IMR-90 (cell line): ENCODE results near the gene FER1L5. TPM values are rescaled to one million over a fixed set of nuclear protein-coding genes. Genes with fewer than 3 reads are reported as not detected.

Experiments used
- ATAC-seq: fragments of 200-7000 bp; cut with Tn5 transposase; 2 replicates; pipeline ENCODE4 v1.9.1; 2020; ENCODE audit warnings: low read depth, mild to moderate bottlenecking, moderate library complexity
- BruUV-seq: library from RNA; stranded (reverse); fragments of 400-500 nt; replicated peaks from 2 replicates; lab custom pipeline; 2021; lab: Mats Ljungman, UMichigan
- CTCF ChIA-PET: fragments of 300-600 bp; formaldehyde crosslinking; extraction: SDS; loops from one replicate; lab custom pipeline; 2021; ENCODE audit warnings: antibody characterized with exemption; lab: Yijun Ruan, JAX
- POLR2A ChIA-PET: fragments of 300-600 bp; sonication (Branson Sonifier 250); formaldehyde crosslinking; loops from one replicate; lab custom pipeline; 2022; ENCODE audit warnings: antibody characterized with exemption; ENCODE audit not compliant: unreplicated experiment; lab: Charles Lee
- DNase-seq: peaks from one replicate; pipeline ENCODE4 v3.0.0; 2013
- H2AFZ ChIP-seq: replicated peaks from 2 replicates; pipeline ENCODE3; 2013; ENCODE audit warnings: low read length, mild to moderate bottlenecking; ENCODE audit not compliant: poor library complexity
- H2AK5ac ChIP-seq: 2 replicates; pipeline ENCODE4 v1.6.1; 2013; ENCODE audit warnings: low read depth, low read length, inconsistent platforms
- H2AK9ac ChIP-seq: replicated peaks from 2 replicates; pipeline ENCODE3; 2013; ENCODE audit warnings: mild to moderate bottlenecking, low read depth, low read length, moderate library complexity; ENCODE audit not compliant: poor library complexity
- H2BK120ac ChIP-seq: 2 replicates; pipeline ENCODE4 v1.6.1; 2013; ENCODE audit warnings: low read depth, low read length, inconsistent platforms
- H2BK15ac ChIP-seq: 3 replicates; pipeline ENCODE4 v1.6.1; 2013; ENCODE audit warnings: low read depth, low read length, inconsistent platforms
- H2BK20ac ChIP-seq: 2 replicates; pipeline ENCODE4 v1.6.1; 2013; ENCODE audit warnings: low read depth, mild to moderate bottlenecking, inconsistent platforms, low read length, moderate library complexity
- H2BK5ac ChIP-seq: 2 replicates; pipeline ENCODE4 v1.6.1; 2013; ENCODE audit warnings: mild to moderate bottlenecking, low read depth, low read length, inconsistent platforms; ENCODE audit not compliant: poor library complexity, severe bottlenecking
- H3K14ac ChIP-seq: replicated peaks from 2 replicates; pipeline ENCODE4 v1.6.1; 2013; ENCODE audit warnings: low read depth, low read length, inconsistent platforms
- H3K18ac ChIP-seq: 2 replicates; pipeline ENCODE4 v1.6.1; 2013; ENCODE audit warnings: low read depth, low read length, control low read depth
- H3K23ac ChIP-seq: 2 replicates; pipeline ENCODE4 v1.6.1; 2013; ENCODE audit warnings: low read depth, low read length, inconsistent platforms
- H3K27ac ChIP-seq: 2 replicates; pipeline ENCODE4 v1.5.1; 2013; ENCODE audit warnings: mild to moderate bottlenecking, control low read depth, low read length; ENCODE audit not compliant: insufficient read depth
- H3K27me3 ChIP-seq: 2 replicates; pipeline ENCODE4 v1.6.1; 2013; ENCODE audit warnings: low read length; ENCODE audit not compliant: control insufficient read depth, insufficient read depth
- H3K36me3 ChIP-seq: 2 replicates; pipeline ENCODE4 v1.6.1; 2013; ENCODE audit warnings: low read length, mixed read lengths; ENCODE audit not compliant: control insufficient read depth, insufficient read depth
- H3K4ac ChIP-seq: 2 replicates; pipeline ENCODE4 v1.6.1; 2013; ENCODE audit warnings: low read depth, low read length, inconsistent platforms
- H3K4me1 ChIP-seq: 2 replicates; pipeline ENCODE4 v1.6.1; 2013; ENCODE audit warnings: low read length, mixed read lengths; ENCODE audit not compliant: control insufficient read depth, insufficient read depth
- H3K4me2 ChIP-seq: 2 replicates; pipeline ENCODE4 v1.6.1; 2013; ENCODE audit warnings: low read depth, mild to moderate bottlenecking, control low read depth, low read length, moderate library complexity
- H3K4me3 ChIP-seq: 2 replicates; pipeline ENCODE4 v1.5.1; 2013; ENCODE audit warnings: low read depth, mild to moderate bottlenecking, control low read depth, low read length, moderate library complexity; ENCODE audit not compliant: insufficient read depth
- H3K56ac ChIP-seq: 2 replicates; pipeline ENCODE4 v1.6.1; 2013; ENCODE audit warnings: low read length, inconsistent platforms; ENCODE audit not compliant: insufficient read depth; ENCODE audit errors: extremely low read depth
- H3K79me1 ChIP-seq, 2 experiments: 2 replicates each; pipeline ENCODE4 v1.6.1; 2013; ENCODE audit warnings: low read length in 2 of 2, inconsistent platforms in 1 of 2, low read depth in 1 of 2
- H3K9ac ChIP-seq: 2 replicates; pipeline ENCODE4 v1.6.1; 2013; ENCODE audit warnings: low read depth, low read length, control low read depth
- H3K9me1 ChIP-seq: 2 replicates; pipeline ENCODE4 v1.6.1; 2013; ENCODE audit warnings: low read length, inconsistent platforms; ENCODE audit not compliant: insufficient read depth
- H3K9me3 ChIP-seq: 2 replicates; pipeline ENCODE4 v1.6.1; 2013; ENCODE audit warnings: low read length; ENCODE audit not compliant: control insufficient read depth, insufficient read depth
- H4K20me1 ChIP-seq: 2 replicates; pipeline ENCODE4 v1.6.1; 2013; ENCODE audit warnings: low read length, inconsistent platforms; ENCODE audit not compliant: insufficient read depth
- H4K5ac ChIP-seq: 2 replicates; pipeline ENCODE4 v1.6.1; 2013; ENCODE audit warnings: mild to moderate bottlenecking, low read depth, low read length, control low read depth
- H4K8ac ChIP-seq, 2 experiments: 2 replicates each; pipeline ENCODE4 v1.6.1; 2013; ENCODE audit warnings: low read depth in 2 of 2, low read length in 2 of 2, control low read depth in 1 of 2, inconsistent platforms in 1 of 2
- H4K91ac ChIP-seq: 2 replicates; pipeline ENCODE4 v1.6.1; 2013; ENCODE audit warnings: low read depth, low read length, inconsistent platforms; ENCODE audit not compliant: insufficient read depth
- BHLHE40 ChIP-seq: fragments of 150-350 bp; IDR thresholded peaks from 2 replicates; pipeline ENCODE4 v1.6.1; 2016; ENCODE audit warnings: mild to moderate bottlenecking, low read depth, low read length
- CEBPB ChIP-seq: IDR thresholded peaks from 2 replicates; pipeline ENCODE4 v1.6.1; 2012; ENCODE audit warnings: low read depth, low read length, improper control_type of control experiment
- CHD1 ChIP-seq: IDR thresholded peaks from 2 replicates; pipeline ENCODE4 v1.6.1; 2012; ENCODE audit warnings: low read depth, low read length, improper control_type of control experiment
- FOS ChIP-seq: fragments of 150-350 bp; IDR thresholded peaks from 2 replicates; pipeline ENCODE4 v1.6.1; 2016; ENCODE audit warnings: low read depth, low read length
- MAFK ChIP-seq: IDR thresholded peaks from 2 replicates; pipeline ENCODE4 v1.6.1; 2012; ENCODE audit warnings: low read depth, low read length, improper control_type of control experiment
- MAZ ChIP-seq: IDR thresholded peaks from 2 replicates; pipeline ENCODE4 v1.6.1; 2012; ENCODE audit warnings: low read depth, mild to moderate bottlenecking, low read length, improper control_type of control experiment, moderate library complexity, borderline replicate concordance
- MXI1 ChIP-seq: IDR thresholded peaks from 2 replicates; pipeline ENCODE4 v1.6.1; 2012; ENCODE audit warnings: low read depth, mild to moderate bottlenecking, low read length, moderate library complexity, borderline replicate concordance
- NFE2L2 ChIP-seq: fragments of 150-350 bp; IDR thresholded peaks from 2 replicates; pipeline ENCODE4 v1.6.1; 2016; ENCODE audit warnings: low read depth, mild to moderate bottlenecking, low read length
- POLR2A ChIP-seq: IDR thresholded peaks from 2 replicates; pipeline ENCODE4 v1.6.1; 2012; ENCODE audit warnings: mild to moderate bottlenecking, low read depth, low read length
- RAD21 ChIP-seq: IDR thresholded peaks from 2 replicates; pipeline ENCODE4 v1.6.1; 2012; ENCODE audit warnings: low read length, improper control_type of control experiment
- RCOR1 ChIP-seq: IDR thresholded peaks from 2 replicates; pipeline ENCODE4 v1.6.1; 2012; ENCODE audit warnings: mild to moderate bottlenecking, low read length, improper control_type of control experiment; ENCODE audit not compliant: insufficient replicate concordance
- RFX5 ChIP-seq: IDR thresholded peaks from 2 replicates; pipeline ENCODE4 v1.8.0; 2012; ENCODE audit warnings: low read depth, mild to moderate bottlenecking, low read length, moderate library complexity
- SMC3 ChIP-seq: fragments of 150-350 bp; IDR thresholded peaks from 2 replicates; pipeline ENCODE4 v1.6.1; 2016; ENCODE audit warnings: low read depth, mild to moderate bottlenecking, antibody characterized with exemption, low read length, moderate library complexity
- WGBS, 2 experiments: methylation state at CpG; one replicate each; pipeline versions ENCODE4 v1.1.5 to v1.1.7; 2013; ENCODE audit warnings: missing lambda C conversion rate in 2 of 2; ENCODE audit not compliant: insufficient read length in 1 of 2; ENCODE audit errors: extremely low coverage in 2 of 2; 5-methylcytosine and 5-hydroxymethylcytosine counted together
- dilution Hi-C: fragments of 300-500 bp; cut with HindIII; formaldehyde crosslinking; loops from one replicate; pipeline ENCODE4 v1.14.3; 2018; ENCODE audit warnings: low sequenced_read_pairs; ENCODE audit not compliant: unreplicated experiment
- in situ Hi-C: fragments of 300-500 bp; cut with MboI; formaldehyde crosslinking; loops from 3 replicates; pipeline ENCODE4 v1.14.3; 2019; ENCODE audit warnings: low sequenced_read_pairs, inconsistent platforms, mixed read lengths
- intact Hi-C: fragments of 100-400 bp; cut with micrococcal nuclease; formaldehyde crosslinking; loops from 2 replicates; pipeline ENCODE4 v1.10.0; 2022
- polyA plus RNA-seq, 3 experiments: library from polyadenylated mRNA; depleted of rRNA; stranded (reverse); fragments of >200 nt; gene quantifications; 2 replicates each; pipeline ENCODE4 v1.2.3, GENCODE V29; 2012; ENCODE audit warnings: low replicate concordance in 1 of 3
- total RNA-seq: library from RNA; depleted of rRNA; stranded (reverse); fragments of >200 nt; gene quantifications from 2 replicates; pipeline ENCODE4 v1.2.3, GENCODE V29; 2012
- TF ChIP-seq, protein P1 (sequence below): fragments of 150-350 bp; IDR thresholded peaks from 2 replicates; pipeline ENCODE4 v1.6.1; 2016; ENCODE audit warnings: low read depth, mild to moderate bottlenecking, low read length, moderate library complexity, borderline replicate concordance
- TF ChIP-seq, protein P2 (sequence below): fragments of 150-350 bp; IDR thresholded peaks from 2 replicates; pipeline ENCODE4 v1.6.1; 2017; ENCODE audit warnings: mild to moderate bottlenecking, antibody characterized with exemption, low read length, low read depth
- TF ChIP-seq, protein P3 (sequence below): conservative IDR thresholded peaks from 2 replicates; pipeline ENCODE4 v1.5.1; 2012; ENCODE audit warnings: mild to moderate bottlenecking, low read depth, low read length, improper control_type of control experiment

FER1L5 gene
- total and polyA plus RNA-seq, 2 of the 4 experiments (the other 2 are of a cell fraction): 0.15 to 0.36 TPM

DNA sequence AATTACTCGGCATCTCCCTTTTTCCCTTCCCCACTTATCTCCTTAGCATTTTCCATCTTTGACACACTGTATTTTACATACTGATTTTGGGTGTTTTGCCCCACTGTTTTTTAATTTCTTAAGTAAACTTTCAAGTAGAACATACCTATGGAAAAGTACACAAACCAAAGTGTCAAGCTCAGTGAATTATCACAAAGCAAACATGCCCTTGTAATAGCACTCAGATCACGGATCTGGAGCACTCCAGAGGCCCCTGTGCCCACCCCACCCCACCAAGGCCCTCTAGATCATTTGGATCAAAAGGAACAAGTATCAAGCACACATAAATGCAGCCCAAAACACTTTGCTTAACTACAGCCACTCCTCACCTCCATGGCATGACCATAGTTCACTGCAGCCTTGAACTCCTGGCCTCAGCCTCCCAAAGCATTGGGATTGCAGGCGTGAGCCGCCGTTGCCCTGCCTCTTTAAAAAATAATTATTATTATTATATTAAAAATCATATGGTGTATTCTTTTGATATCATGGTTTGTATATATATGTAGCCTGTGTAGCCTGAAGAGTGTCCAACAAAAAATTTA is 38.1 kb downstream of the FER1L5 start:
- H3K4me1 ChIP-seq: peaks cover 9% of the 10 kb centered on the region; the same call in 1 of the 2 replicates
- CTCF ChIA-PET: no interaction called here
- no peaks in the 10 kb centered on the region for H4K20me1 ChIP-seq

More for the DNA sequence above, 38.1 kb downstream of the FER1L5 start:
- TF ChIP-seq MXI1: no peak
- TF ChIP-seq POLR2A: no peak
- TF ChIP-seq MAZ: no peak
- TF ChIP-seq RCOR1: no peak
- TF ChIP-seq, protein P1, sequence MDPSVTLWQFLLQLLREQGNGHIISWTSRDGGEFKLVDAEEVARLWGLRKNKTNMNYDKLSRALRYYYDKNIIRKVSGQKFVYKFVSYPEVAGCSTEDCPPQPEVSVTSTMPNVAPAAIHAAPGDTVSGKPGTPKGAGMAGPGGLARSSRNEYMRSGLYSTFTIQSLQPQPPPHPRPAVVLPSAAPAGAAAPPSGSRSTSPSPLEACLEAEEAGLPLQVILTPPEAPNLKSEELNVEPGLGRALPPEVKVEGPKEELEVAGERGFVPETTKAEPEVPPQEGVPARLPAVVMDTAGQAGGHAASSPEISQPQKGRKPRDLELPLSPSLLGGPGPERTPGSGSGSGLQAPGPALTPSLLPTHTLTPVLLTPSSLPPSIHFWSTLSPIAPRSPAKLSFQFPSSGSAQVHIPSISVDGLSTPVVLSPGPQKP: no peak
- TF ChIP-seq, protein P2, sequence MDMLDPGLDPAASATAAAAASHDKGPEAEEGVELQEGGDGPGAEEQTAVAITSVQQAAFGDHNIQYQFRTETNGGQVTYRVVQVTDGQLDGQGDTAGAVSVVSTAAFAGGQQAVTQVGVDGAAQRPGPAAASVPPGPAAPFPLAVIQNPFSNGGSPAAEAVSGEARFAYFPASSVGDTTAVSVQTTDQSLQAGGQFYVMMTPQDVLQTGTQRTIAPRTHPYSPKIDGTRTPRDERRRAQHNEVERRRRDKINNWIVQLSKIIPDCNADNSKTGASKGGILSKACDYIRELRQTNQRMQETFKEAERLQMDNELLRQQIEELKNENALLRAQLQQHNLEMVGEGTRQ: no peak
- TF ChIP-seq SMC3: no peak
- TF ChIP-seq, protein P3, sequence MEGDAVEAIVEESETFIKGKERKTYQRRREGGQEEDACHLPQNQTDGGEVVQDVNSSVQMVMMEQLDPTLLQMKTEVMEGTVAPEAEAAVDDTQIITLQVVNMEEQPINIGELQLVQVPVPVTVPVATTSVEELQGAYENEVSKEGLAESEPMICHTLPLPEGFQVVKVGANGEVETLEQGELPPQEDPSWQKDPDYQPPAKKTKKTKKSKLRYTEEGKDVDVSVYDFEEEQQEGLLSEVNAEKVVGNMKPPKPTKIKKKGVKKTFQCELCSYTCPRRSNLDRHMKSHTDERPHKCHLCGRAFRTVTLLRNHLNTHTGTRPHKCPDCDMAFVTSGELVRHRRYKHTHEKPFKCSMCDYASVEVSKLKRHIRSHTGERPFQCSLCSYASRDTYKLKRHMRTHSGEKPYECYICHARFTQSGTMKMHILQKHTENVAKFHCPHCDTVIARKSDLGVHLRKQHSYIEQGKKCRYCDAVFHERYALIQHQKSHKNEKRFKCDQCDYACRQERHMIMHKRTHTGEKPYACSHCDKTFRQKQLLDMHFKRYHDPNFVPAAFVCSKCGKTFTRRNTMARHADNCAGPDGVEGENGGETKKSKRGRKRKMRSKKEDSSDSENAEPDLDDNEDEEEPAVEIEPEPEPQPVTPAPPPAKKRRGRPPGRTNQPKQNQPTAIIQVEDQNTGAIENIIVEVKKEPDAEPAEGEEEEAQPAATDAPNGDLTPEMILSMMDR: no peak
- TF ChIP-seq RFX5: no peak
- no peak for TF ChIP-seq MAFK
- TF ChIP-seq CHD1: no peak
- TF ChIP-seq RAD21: no peak
- no peak for TF ChIP-seq CEBPB
- TF ChIP-seq BHLHE40: no peak
- no peak for TF ChIP-seq NFE2L2
- no peak for TF ChIP-seq FOS
- no CpG with 5 or more reads among the region's 5 CpGs for WGBS, 2 experiments
- Histone ChIP-seq H3K56ac (no peak overlapping the region), H4K91ac (no peak overlapping the region), H3K27ac (no peak overlapping the region), H2BK5ac (no peak overlapping the region), H3K9me3 (no peaks in the 10 kb centered on the region), H2BK20ac (no peak overlapping the region), H3K14ac (no peak overlapping the region), H3K36me3 (no peaks in the 10 kb centered on the region), H3K4me3 (no peak overlapping the region), H3K79me1 (no peaks in the 10 kb centered on the region), H2AK9ac (no peak overlapping the region), H2BK15ac (no peak overlapping the region), H2AFZ (no peak overlapping the region), H3K4ac (no peak overlapping the region), H3K9me1 (no peaks in the 10 kb centered on the region), H3K27me3 (peaks cover 21% of the 10 kb centered on the region), H3K9ac (no peak overlapping the region), H4K8ac (no peak overlapping the region), H3K18ac (no peak overlapping the region), H3K23ac (no peak overlapping the region), H3K4me2 (no peak overlapping the region), H4K5ac (no peak overlapping the region), H2BK120ac (no peak overlapping the region), H2AK5ac (no peak overlapping the region)
- no peak for ATAC-seq
- no TSS peak for BruUV-seq
- dilution Hi-C loops (no loop called here), in situ Hi-C loops (no loop called here), intact Hi-C loops (no loop called here)
- POLR2A ChIA-PET: no interaction called here
- no peak for DNase-seq
